ENCODE data around the gene CDK11B. TPM values are rescaled to one million over a fixed set of nuclear protein-coding genes. Genes with fewer than 3 reads are reported as not detected.

CDK11B gene
- total and polyA plus RNA-seq, 7 experiments from 2014 or later: 11.8 to 45.4 (median 33.9) TPM

DNA sequence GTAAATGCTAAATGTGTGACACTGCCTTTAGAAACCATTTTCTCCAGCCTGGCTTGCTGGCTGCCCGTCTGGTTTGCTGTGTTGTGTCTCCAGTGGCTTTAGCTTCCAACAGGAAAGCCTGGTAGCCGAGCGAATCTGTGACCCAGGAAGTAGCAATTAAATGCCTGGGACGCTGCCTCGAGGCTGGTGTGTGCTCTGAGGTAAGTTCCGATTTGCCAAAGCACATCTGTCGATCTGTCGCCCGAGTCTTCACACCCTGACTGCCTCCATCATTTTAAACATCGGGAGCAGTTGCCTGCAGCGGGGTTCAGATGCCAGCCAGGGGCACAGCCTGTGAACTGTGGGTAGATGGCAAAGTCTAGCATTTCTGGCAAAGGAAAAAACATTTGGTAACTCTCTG, 41.3 kb downstream of the CDK11B start:
- peaks cover 0 to 7% (median 0%) of the 10 kb centered on the region in 11 donors for H3K9me3 Mint-ChIP-seq
- CTCF ChIA-PET: no interaction called here
- H3K9me3 ChIP-seq (ENCODE audit: control insufficient read depth in 2 of 3, low read length in 3 of 3): no peaks in the 10 kb centered on the region
- no peaks in the 10 kb centered on the region for H3K27me3 Mint-ChIP-seq
- H3K4me3 ChIP-seq (ENCODE audit: low read length): no peak overlapping the region
- intact Hi-C loops (cut with micrococcal nuclease): loop anchor here in 1 of 2 donors (10.0 kb wide), 2 partner anchors 213 to 503 kb away; partner anchors contain the start of genes C1orf159 and MRPL20
- H3K27ac ChIP-seq (ENCODE audit: low read depth, low read length): no peak overlapping the region
- H3K4me1 Mint-ChIP-seq: peaks cover 12 to 35% (median 26%) of the 10 kb centered on the region in 7 donors
- H3K4me1 ChIP-seq (ENCODE audit: control insufficient read depth in 2 of 2, insufficient read depth in 2 of 2, low read length in 2 of 2): peaks cover 15 to 21% of the 10 kb centered on the region in 2 donors
- POLR2A ChIA-PET: interaction anchor here (1.2 kb wide), 1 partner anchor 12 kb away, joined by 5 read pairs; no protein-coding TSS in a partner anchor
- ATAC-seq: no peak
- peak overlapping the region; percentile 68 to 88 (median 82) for H3K4me3 Mint-ChIP-seq
- peaks cover 0 to 4% (median 0%) of the 10 kb centered on the region in 5 donors for H3K36me3 Mint-ChIP-seq
- peaks cover 0 to 3% (median 0%) of the 10 kb centered on the region in 3 experiments for H3K36me3 ChIP-seq (ENCODE audit: control insufficient read depth in 2 of 3, insufficient read depth in 3 of 3, low read length in 3 of 3)
- no peak for DNase-seq
- peak overlapping the region in 6 of 9 donors; percentile 28 to 86 (median 78) for H3K27ac Mint-ChIP-seq
- no peaks in the 10 kb centered on the region for H3K27me3 ChIP-seq (ENCODE audit: control insufficient read depth in 2 of 2, insufficient read depth in 2 of 2, low read length in 2 of 2)

DNA sequence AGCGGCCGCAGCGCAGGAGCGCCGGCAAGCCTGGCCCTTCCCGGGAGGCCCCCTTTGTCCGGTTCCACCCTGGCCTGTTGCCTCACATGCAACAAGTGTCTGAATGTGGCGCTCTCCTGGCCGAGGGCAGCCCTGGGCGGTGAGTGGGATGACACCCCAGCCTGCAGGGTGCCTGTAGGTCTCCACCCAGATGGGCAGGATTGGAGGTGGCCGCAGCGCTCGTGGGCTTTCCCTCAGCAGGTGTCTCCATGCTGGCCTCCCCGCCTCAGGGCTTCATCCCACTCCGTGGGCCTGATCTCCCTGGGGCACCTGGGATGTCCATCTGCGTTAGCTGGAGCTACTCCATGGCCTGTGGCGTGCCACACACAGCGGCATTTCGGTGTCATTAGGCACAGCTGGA, 42.0 kb downstream of the CDK11B start:
- H3K27ac Mint-ChIP-seq: peak overlapping the region in 8 of 9 donors; percentile 28 to 86 (median 80)
- Histone ChIP-seq H3K4me3 (ENCODE audit: low read length) (no peak overlapping the region), H3K9me3 (ENCODE audit: control insufficient read depth in 2 of 3, low read length in 3 of 3) (no peaks in the 10 kb centered on the region), H3K4me1 (ENCODE audit: control insufficient read depth in 2 of 2, insufficient read depth in 2 of 2, low read length in 2 of 2) (peaks cover 15 to 21% of the 10 kb centered on the region in 2 donors), H3K36me3 (ENCODE audit: control insufficient read depth in 2 of 3, insufficient read depth in 3 of 3, low read length in 3 of 3) (peaks cover 0 to 3% (median 0%) of the 10 kb centered on the region in 3 experiments), H3K27ac (ENCODE audit: low read depth, low read length) (peak overlapping the region; percentile 100), H3K27me3 (ENCODE audit: control insufficient read depth in 2 of 2, insufficient read depth in 2 of 2, low read length in 2 of 2) (no peaks in the 10 kb centered on the region)
- peaks cover 0 to 4% (median 0%) of the 10 kb centered on the region in 5 donors for H3K36me3 Mint-ChIP-seq
- intact Hi-C loops (cut with micrococcal nuclease): loop anchor here in 1 of 2 donors (10.0 kb wide), 2 partner anchors 212 to 502 kb away; partner anchors contain the start of genes C1orf159 and MRPL20
- peaks cover 0 to 7% (median 0%) of the 10 kb centered on the region in 11 donors for H3K9me3 Mint-ChIP-seq
- POLR2A ChIA-PET: interaction anchor here (0.5 to 4.1 kb wide), 4 partner anchors 8 to 196 kb away, joined by 3 to 42 read pairs (median 14); no protein-coding TSS in a partner anchor
- ATAC-seq (no peak), DNase-seq (no peak)
- CTCF ChIA-PET: no interaction called here
- H3K27me3 Mint-ChIP-seq: no peaks in the 10 kb centered on the region
- peaks cover 12 to 36% (median 32%) of the 10 kb centered on the region in 7 donors for H3K4me1 Mint-ChIP-seq
- H3K4me3 Mint-ChIP-seq: peak overlapping the region; percentile 68 to 88 (median 82)

DNA sequence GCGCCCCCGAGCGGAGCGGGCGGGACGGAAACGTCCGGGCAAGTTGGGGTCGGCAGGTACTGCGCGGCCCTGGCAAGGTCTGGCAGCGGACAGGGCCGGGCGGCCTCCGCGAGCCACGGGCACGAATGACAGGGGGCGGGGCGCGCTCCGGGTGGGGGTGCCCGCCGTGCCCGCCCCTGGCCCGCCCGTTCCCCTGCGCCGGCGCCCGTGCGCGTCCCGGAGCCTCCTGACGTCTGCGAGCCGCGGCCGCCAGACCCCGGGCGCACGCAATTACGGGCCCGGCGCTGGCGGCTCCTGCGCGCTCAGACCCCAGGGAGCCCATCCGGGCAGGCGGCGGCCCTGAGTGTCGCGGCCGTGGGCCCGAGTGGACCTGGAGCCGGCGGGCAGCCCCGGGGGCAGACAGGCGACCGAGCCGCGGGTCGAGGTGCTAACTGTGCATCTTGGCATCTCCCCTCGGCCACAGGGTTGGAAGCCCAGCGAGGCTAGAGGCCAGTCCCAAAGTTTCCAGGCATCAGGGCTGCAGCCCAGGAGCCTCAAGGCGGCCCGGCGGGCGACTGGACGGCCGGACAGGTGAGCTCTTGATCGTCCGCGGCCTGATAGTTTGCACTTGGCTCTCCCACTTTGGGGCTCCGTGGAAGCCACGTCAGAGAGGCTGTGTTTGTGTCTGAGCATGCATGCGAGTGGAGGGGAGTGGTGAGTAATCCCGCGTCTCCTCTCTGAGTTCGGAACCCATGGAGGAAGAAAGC, 42.6 kb downstream of the CDK11B start:
- Mint-ChIP-seq H3K27me3 (no peaks in the 10 kb centered on the region), H3K9me3 (peaks cover 0 to 7% (median 0%) of the 10 kb centered on the region in 11 donors), H3K4me3 (peak overlapping the region; percentile 68 to 88 (median 82)), H3K36me3 (peaks cover 0 to 4% (median 0%) of the 10 kb centered on the region in 5 donors), H3K27ac (peak overlapping the region; percentile 45 to 91 (median 80)), H3K4me1 (peaks cover 12 to 36% (median 32%) of the 10 kb centered on the region in 7 donors)
- Histone ChIP-seq H3K4me3 (ENCODE audit: low read length) (peak overlapping the region; percentile 74), H3K27me3 (ENCODE audit: control insufficient read depth in 2 of 2, insufficient read depth in 2 of 2, low read length in 2 of 2) (no peaks in the 10 kb centered on the region), H3K36me3 (ENCODE audit: control insufficient read depth in 2 of 3, insufficient read depth in 3 of 3, low read length in 3 of 3) (peaks cover 0 to 3% (median 0%) of the 10 kb centered on the region in 3 experiments), H3K27ac (ENCODE audit: low read depth, low read length) (peak overlapping the region; percentile 100), H3K4me1 (ENCODE audit: control insufficient read depth in 2 of 2, insufficient read depth in 2 of 2, low read length in 2 of 2) (peaks cover 15 to 21% of the 10 kb centered on the region in 2 donors), H3K9me3 (ENCODE audit: control insufficient read depth in 2 of 3, low read length in 3 of 3) (no peaks in the 10 kb centered on the region)
- ATAC-seq (peak; percentile 21), DNase-seq (peak in 6 of 9 donors; percentile 35 to 63 (median 48))
- intact Hi-C loops (cut with micrococcal nuclease): loop anchor here in 1 of 2 donors (10.0 kb wide), 2 partner anchors 211 to 501 kb away; partner anchors contain the start of genes C1orf159 and MRPL20
- POLR2A ChIA-PET: interaction anchor here (0.9 to 4.1 kb wide), 15 partner anchors 9 to 616 kb away, joined by 3 to 86 read pairs (median 15); partner anchors contain the start of genes AURKAIP1, MMP23B and MRPL20
- CTCF ChIA-PET: no interaction called here

DNA sequence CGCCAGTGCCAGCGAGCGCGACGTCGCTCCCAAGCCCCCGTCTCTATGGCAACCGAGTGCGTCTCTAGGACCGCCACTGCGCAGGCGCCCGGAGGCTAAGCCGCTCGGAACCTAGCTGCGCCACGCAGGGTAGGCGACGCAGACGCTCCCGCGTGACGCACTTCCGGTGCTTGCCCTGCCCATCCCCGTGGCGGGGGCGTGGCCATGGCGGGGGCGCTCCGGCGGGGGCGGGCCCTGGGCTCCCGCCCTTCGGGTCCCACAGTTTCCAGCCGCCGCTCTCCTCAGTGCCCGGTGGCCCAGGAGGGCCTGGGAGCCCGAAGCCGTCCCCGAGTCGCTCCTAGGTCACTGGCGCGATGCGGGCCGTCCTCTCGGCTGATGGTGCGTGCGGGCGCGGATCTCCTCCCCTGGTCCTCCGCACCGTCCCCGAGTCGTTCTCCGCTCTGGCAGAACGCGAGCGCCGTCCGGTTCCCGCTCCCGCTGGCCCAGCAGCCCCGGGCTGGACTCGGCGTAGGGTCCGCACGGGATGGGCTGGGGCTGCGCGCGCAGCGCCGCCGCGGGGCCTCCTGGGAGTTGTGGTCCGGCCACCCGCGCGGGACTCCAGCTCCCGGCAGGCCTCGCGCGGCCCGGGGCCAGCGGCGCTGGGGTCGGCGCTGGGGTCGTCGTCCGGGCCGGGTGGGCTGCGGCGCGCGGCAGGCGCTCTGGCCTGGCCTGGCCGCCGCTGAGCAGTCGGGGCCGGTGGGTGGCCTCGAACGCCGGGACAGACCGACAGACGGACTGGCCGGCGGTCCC, 43.4 kb downstream of the CDK11B start, which contains the start of gene MIB2:
TSS of gene MIB2 (plus strand) at position 245 of the 789 bp plus-strand sequence. CDS start 7,953 bp downstream, outside the sequence.
- Mint-ChIP-seq H3K4me3 (peak within 1 kb of the TSS; percentile 93 to 99 (median 96)), H3K27ac (peak within 1 kb of the TSS; percentile 94 to 100 (median 99)), H3K36me3 (peaks cover 0 to 4% (median 0%) of the 10 kb centered on the region in 5 donors), H3K27me3 (no peaks in the 10 kb centered on the region), H3K9me3 (peaks cover 0 to 7% (median 0%) of the 10 kb centered on the region in 11 donors), H3K4me1 (peaks cover 18 to 36% (median 32%) of the 10 kb centered on the region in 7 donors)
- intact Hi-C loops (cut with micrococcal nuclease): loop anchor here (1.0 to 10.0 kb wide), 13 partner anchors 8 to 501 kb away; partner anchors contain the start of genes CDK11B (in 2 of the 2), SSU72 (in 2 of the 2), ATAD3A (in 1 of the 2) and ATAD3B (in 1 of the 2)
- Histone ChIP-seq H3K27me3 (ENCODE audit: control insufficient read depth in 2 of 2, insufficient read depth in 2 of 2, low read length in 2 of 2) (no peaks in the 10 kb centered on the region), H3K36me3 (ENCODE audit: control insufficient read depth in 2 of 3, insufficient read depth in 3 of 3, low read length in 3 of 3) (peaks cover 0 to 3% (median 0%) of the 10 kb centered on the region in 3 experiments), H3K27ac (ENCODE audit: low read depth, low read length) (peak within 1 kb of the TSS; percentile 100), H3K4me3 (ENCODE audit: low read length) (peak within 1 kb of the TSS; percentile 74), H3K4me1 (ENCODE audit: control insufficient read depth in 2 of 2, insufficient read depth in 2 of 2, low read length in 2 of 2) (peaks cover 15 to 21% of the 10 kb centered on the region in 2 donors), H3K9me3 (ENCODE audit: control insufficient read depth in 2 of 3, low read length in 3 of 3) (no peaks in the 10 kb centered on the region)
- ATAC-seq (peak; percentile 94), DNase-seq (peak; percentile 98 to 100 (median 99))
- POLR2A ChIA-PET: interaction anchor here (0.6 to 4.1 kb wide), 19 partner anchors 8 to 617 kb away, joined by 3 to 86 read pairs (median 5); partner anchors contain the start of genes AURKAIP1, MMP23B and MRPL20
- CTCF ChIA-PET: interaction anchor here (1.0 kb wide), 1 partner anchor 16 kb away, joined by 3 read pairs; the partner anchor contains the start of gene MMP23B

DNA sequence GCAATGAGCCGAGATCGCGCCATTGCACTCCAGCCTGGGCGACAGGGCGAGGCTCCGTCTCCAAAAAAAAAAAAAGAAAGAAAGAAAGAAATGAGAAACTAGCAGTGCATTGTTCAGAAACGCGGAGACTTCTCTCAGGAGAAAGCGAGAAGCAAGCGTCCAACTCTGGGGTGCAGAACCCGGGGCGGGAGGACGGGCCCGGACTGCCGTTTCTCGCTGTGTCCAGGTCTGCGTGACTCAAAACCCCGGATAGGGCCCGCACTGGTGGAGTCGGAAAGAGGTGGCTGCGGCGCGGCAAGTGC, 43.9 kb downstream of the CDK11B start:
- Histone ChIP-seq H3K27me3 (ENCODE audit: control insufficient read depth in 2 of 2, insufficient read depth in 2 of 2, low read length in 2 of 2) (no peaks in the 10 kb centered on the region), H3K4me1 (ENCODE audit: control insufficient read depth in 2 of 2, insufficient read depth in 2 of 2, low read length in 2 of 2) (peaks cover 15 to 21% of the 10 kb centered on the region in 2 donors), H3K9me3 (ENCODE audit: control insufficient read depth in 2 of 3, low read length in 3 of 3) (no peaks in the 10 kb centered on the region), H3K4me3 (ENCODE audit: low read length) (peak overlapping the region; percentile 74), H3K27ac (ENCODE audit: low read depth, low read length) (peak overlapping the region; percentile 100), H3K36me3 (ENCODE audit: control insufficient read depth in 2 of 3, insufficient read depth in 3 of 3, low read length in 3 of 3) (peaks cover 0 to 3% (median 0%) of the 10 kb centered on the region in 3 experiments)
- Mint-ChIP-seq H3K27me3 (no peaks in the 10 kb centered on the region), H3K36me3 (peaks cover 0 to 4% (median 0%) of the 10 kb centered on the region in 5 donors), H3K9me3 (peaks cover 0 to 7% (median 0%) of the 10 kb centered on the region in 11 donors), H3K4me3 (peak overlapping the region; percentile 93 to 99 (median 96)), H3K27ac (peak overlapping the region; percentile 94 to 100 (median 99)), H3K4me1 (peaks cover 17 to 36% (median 32%) of the 10 kb centered on the region in 7 donors)
- CTCF ChIA-PET: interaction anchor here (0.6 to 1.0 kb wide), 2 partner anchors 16 to 43 kb away, joined by 3 to 5 read pairs; partner anchors contain the start of gene MMP23B
- no peak for DNase-seq
- ATAC-seq: peak; percentile 0
- intact Hi-C loops (cut with micrococcal nuclease): loop anchor here (1.0 to 10.0 kb wide), 13 partner anchors 8 to 500 kb away; partner anchors contain the start of genes CDK11B (in 2 of the 2), SSU72 (in 2 of the 2), ATAD3A (in 1 of the 2) and ATAD3B (in 1 of the 2)
- POLR2A ChIA-PET: interaction anchor here (0.7 to 4.1 kb wide), 20 partner anchors 8 to 617 kb away, joined by 3 to 86 read pairs (median 5); partner anchors contain the start of genes AURKAIP1, MMP23B and MRPL20

All from naive thymus-derived CD4-positive, alpha-beta T cell (primary cell).